GM12878 (cell line): ENCODE results near the gene GRIA4. TPM values are rescaled to one million over a fixed set of nuclear protein-coding genes. Genes with fewer than 3 reads are reported as not detected.

Experiments used
- ATAC-seq: fragments of 200-7000 bp; cut with Tn5 transposase; 3 replicates; pipeline ENCODE4 v1.9.1; 2020; ENCODE audit warnings: mild to moderate bottlenecking, moderate library complexity
- BruUV-seq: library from RNA; stranded (reverse); fragments of 400-500 nt; replicated peaks from 2 replicates; lab custom pipeline; 2021; lab: Mats Ljungman, UMichigan
- CTCF ChIA-PET: fragments of 300-600 bp; sonication (Branson Sonifier 250); formaldehyde crosslinking; extraction: SDS; loops from one replicate; lab custom pipeline; 2021; ENCODE audit warnings: inconsistent platforms; lab: Yijun Ruan, JAX
- POLR2A ChIA-PET: fragments of 350-600 bp; formaldehyde crosslinking; extraction: SDS; loops from one replicate; lab custom pipeline; 2021; ENCODE audit warnings: inconsistent platforms; lab: Charles Lee
- RAD21 ChIA-PET: fragments of 300-600 bp; sonication (Branson Sonifier 250); formaldehyde crosslinking; loops from one replicate; lab custom pipeline; 2023; ENCODE audit warnings: antibody characterized with exemption; ENCODE audit not compliant: unreplicated experiment; lab: Charles Lee
- SMC1A ChIA-PET: fragments of 300-600 bp; sonication (Branson Sonifier 250); formaldehyde crosslinking; loops from one replicate; lab custom pipeline; 2023; ENCODE audit not compliant: unreplicated experiment, uncharacterized antibody; lab: Charles Lee
- DNase-seq: peaks from one replicate; pipeline ENCODE4 v3.0.0-alpha.2; 2011; ENCODE audit warnings: low read depth, low spot score
- FAIRE-seq: peaks from 3 replicates; lab custom pipeline; 2011; peaks lifted over from hg19 to GRCh38; lab: Jason Lieb, UNC
- H2AFZ ChIP-seq: 2 replicates; pipeline ENCODE4 v1.6.0; 2011; ENCODE audit warnings: low read depth, low read length, control low read depth; ENCODE audit not compliant: control insufficient read depth
- H3K27ac ChIP-seq: 2 replicates; pipeline ENCODE4 v1.5.1; 2011; ENCODE audit warnings: control low read depth; ENCODE audit not compliant: control insufficient read depth, insufficient read depth
- H3K27me3 ChIP-seq, 2 experiments: replicated peaks in 1 of 2; 2 replicates each; pipeline versions ENCODE4 v1.6.0 to v1.6.1; 2011; ENCODE audit warnings: low read length in 1 of 2; ENCODE audit not compliant: control insufficient read depth in 2 of 2, insufficient read depth in 2 of 2
- H3K36me3 ChIP-seq, 2 experiments: 2 replicates each; pipeline ENCODE4 v1.5.1; 2011; ENCODE audit warnings: low read length in 1 of 2; ENCODE audit not compliant: control insufficient read depth in 2 of 2, insufficient read depth in 2 of 2
- H3K4me1 ChIP-seq: 2 replicates; pipeline ENCODE4 v1.6.1; 2011; ENCODE audit warnings: mild to moderate bottlenecking, low read length, moderate library complexity, mixed read lengths; ENCODE audit not compliant: control insufficient read depth, insufficient read depth
- H3K4me2 ChIP-seq: 2 replicates; pipeline ENCODE4 v1.6.0; 2011; ENCODE audit warnings: control low read depth; ENCODE audit not compliant: control insufficient read depth, insufficient read depth
- H3K4me3 ChIP-seq: fragments of 200-600 bp; sonication (generic); 2 replicates; pipeline ENCODE4 v1.5.1; 2016
- H3K79me2 ChIP-seq: 2 replicates; pipeline ENCODE4 v1.6.0; 2011; ENCODE audit warnings: low read length; ENCODE audit not compliant: control insufficient read depth, insufficient read depth
- H3K9ac ChIP-seq: 2 replicates; pipeline ENCODE4 v1.8.0; 2011; ENCODE audit warnings: low read length, control low read depth, mixed read lengths; ENCODE audit not compliant: control insufficient read depth, insufficient read depth
- H3K9me3 ChIP-seq: replicated peaks from 3 replicates; pipeline ENCODE4 v1.5.1; 2011; ENCODE audit warnings: mild to moderate bottlenecking, low read length; ENCODE audit not compliant: control insufficient read depth, insufficient read depth
- H4K20me1 ChIP-seq: 2 replicates; pipeline ENCODE4 v1.6.0; 2011; ENCODE audit not compliant: control insufficient read depth, insufficient read depth
- CBFB ChIP-seq: IDR thresholded peaks from 2 replicates; pipeline ENCODE4 v1.6.1; 2016; ENCODE audit warnings: antibody characterized with exemption, low read depth
- CTCF ChIP-seq, 3 experiments: IDR thresholded peaks in 2 of 3; conservative IDR thresholded peaks in 1 of 3; 2 replicates each; pipeline ENCODE4 v1.5.1; 2011; ENCODE audit warnings: low read depth in 3 of 3, low read length in 3 of 3, mild to moderate bottlenecking in 3 of 3, control low read depth in 2 of 3, moderate library complexity in 2 of 3, inconsistent platforms in 1 of 3, mixed read lengths in 1 of 3; ENCODE audit not compliant: control insufficient read depth in 2 of 3, insufficient read depth in 1 of 3; ENCODE audit errors: extremely low read depth in 1 of 3
- EP300 ChIP-seq, 2 experiments: fragments of 150-350 bp in 1 of 2; IDR thresholded peaks; 2 replicates each; pipeline ENCODE4 v1.6.1; 2011 to 2012; ENCODE audit warnings: low read depth in 2 of 2, low read length in 2 of 2, borderline replicate concordance in 1 of 2, improper control_type of control experiment in 1 of 2, inconsistent platforms in 1 of 2; ENCODE audit not compliant: control insufficient read depth in 1 of 2
- EZH2 ChIP-seq: IDR thresholded peaks from 2 replicates; pipeline ENCODE4 v1.6.1; 2012; ENCODE audit warnings: low read depth, mild to moderate bottlenecking, control low read depth, inconsistent platforms, low read length, borderline replicate concordance; ENCODE audit not compliant: control insufficient read depth
- IKZF2 ChIP-seq, 2 experiments: fragments of 450-650 bp; IDR thresholded peaks; 2 replicates each; pipeline ENCODE4 v1.6.1; 2017; ENCODE audit warnings: mild to moderate bottlenecking in 2 of 2, moderate library complexity in 2 of 2
- SUPT20H ChIP-seq: IDR thresholded peaks from 2 replicates; pipeline ENCODE4 v1.6.1; 2011; ENCODE audit warnings: low read depth, mild to moderate bottlenecking, low read length, moderate library complexity, borderline replicate concordance; ENCODE audit not compliant: control insufficient read depth
- ZNF274 ChIP-seq: IDR thresholded peaks from one replicate; pipeline ENCODE4 v1.8.0; 2011; ENCODE audit not compliant: insufficient read length, insufficient read depth
- ZNF384 ChIP-seq: IDR thresholded peaks from 2 replicates; pipeline ENCODE4 v1.6.1; 2012; ENCODE audit warnings: low read depth, mild to moderate bottlenecking, low read length, improper control_type of control experiment, borderline replicate concordance
- WGBS: methylation state at CpG from one replicate; pipeline ENCODE4 v1.1.6; 2016; ENCODE audit warnings: low lambda C conversion rate; ENCODE audit not compliant: insufficient replicate concordance, insufficient coverage; ENCODE audit errors: missing lambda C conversion rate; 5-methylcytosine and 5-hydroxymethylcytosine counted together
- in situ Hi-C: fragments of 300-500 bp; cut with MboI; formaldehyde crosslinking; loops from 9 replicates; pipeline ENCODE4 v1.14.3; 2018; ENCODE audit warnings: mixed read lengths
- intact Hi-C: fragments of 100-400 bp; cut with micrococcal nuclease; formaldehyde crosslinking; loops from one replicate; pipeline ENCODE4 v1.14.2; 2022; ENCODE audit not compliant: unreplicated experiment
- polyA plus RNA-seq, 11 experiments: library from polyadenylated mRNA; depleted of rRNA in 4 of 11; unstranded in 6 of 11; stranded (reverse) in 5 of 11; fragments of >200 nt; fragmentation: Nextera tagmentation in 4 of 11; fragmentation: Illumina TruSeq in 1 of 11; extraction: Ambion mirVana in 4 of 11; extraction: Trizol in 1 of 11; gene quantifications; 1 replicate in 1 of 11; 2 replicates in 10 of 11; pipeline versions ENCODE4 v1.2.1 to v1.2.3, GENCODE V29; 2011 to 2016; ENCODE audit warnings: inconsistent platforms in 2 of 11, missing spikeins in 2 of 11, low read depth in 1 of 11
- total RNA-seq, 4 experiments: library from RNA; depleted of rRNA in 3 of 4; stranded (reverse); fragments of >200 nt in 3 of 4; fragmentation: Illumina TruSeq in 1 of 4; extraction: Trizol in 1 of 4; gene quantifications; 2 replicates each; pipeline versions ENCODE4 v1.2.1 to v1.2.3, GENCODE V29; 2013 to 2021
- TF ChIP-seq, protein P1 (sequence below): fragments of 450-650 bp; IDR thresholded peaks from 2 replicates; pipeline ENCODE4 v1.6.1; 2017; ENCODE audit warnings: mild to moderate bottlenecking, low read depth, inconsistent platforms; ENCODE audit not compliant: poor library complexity, severe bottlenecking

GRIA4 gene
- total and polyA plus RNA-seq, 10 of the 15 experiments (the other 5 are each of a cell fraction or from before 2014, with no cell fraction given), result 0.04 TPM; not detected in 9

DNA sequence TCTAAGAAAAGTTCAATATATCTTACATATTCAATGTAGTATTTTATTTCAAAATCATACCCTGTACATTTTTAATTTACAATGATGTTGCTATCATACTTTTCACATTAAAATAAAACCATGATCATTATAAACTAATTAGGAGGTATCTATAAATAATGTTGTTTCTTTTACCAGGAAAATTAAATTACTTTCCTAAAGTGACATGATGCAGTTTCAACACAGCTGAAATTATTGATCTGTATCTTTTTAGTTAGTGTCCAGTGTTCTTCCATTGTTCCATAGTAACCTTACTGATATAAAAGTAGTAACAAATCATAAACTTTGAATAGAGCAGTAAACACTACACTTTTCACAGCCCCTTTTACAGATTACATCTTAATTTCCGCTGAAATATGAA is 29.7 kb downstream of the GRIA4 start:
- no peaks in the 10 kb centered on the region for H4K20me1 ChIP-seq
- no peak overlapping the region for H3K27ac ChIP-seq
- H3K36me3 ChIP-seq, result no peaks in the 10 kb centered on the region
- no peaks in the 10 kb centered on the region for H3K27me3 ChIP-seq
- SMC1A ChIA-PET, result no interaction called here
- H3K9me3 ChIP-seq, result no peaks in the 10 kb centered on the region
- intact Hi-C loops (no loop called here), in situ Hi-C loops (no loop called here)
- H3K79me2 ChIP-seq, result no peaks in the 10 kb centered on the region
- H3K4me3 ChIP-seq, result no peak overlapping the region
- H3K4me1 ChIP-seq, result no peaks in the 10 kb centered on the region
- 0% methylated on average over 1 of the region's 1 CpG for WGBS
- no peak overlapping the region for H3K9ac ChIP-seq
- DNase-seq, result no peak
- no peak overlapping the region for H2AFZ ChIP-seq
- no peak overlapping the region for H3K4me2 ChIP-seq
- POLR2A ChIA-PET, result no interaction called here
- BruUV-seq, result no TSS peak
- no peak for FAIRE-seq
- RAD21 ChIA-PET, result no interaction called here
- TF ChIP-seq CTCF (IDR thresholded peaks at IDR 0.05 in 2 of 3, conservative IDR thresholded peaks at IDR 0.05 in 1 of 3; ENCODE audit: control insufficient read depth in 2 of 3, extremely low read depth in 1 of 3, insufficient read depth in 1 of 3, low read depth in 3 of 3, low read length in 3 of 3) (no peak), SUPT20H (no peak), EZH2 (no peak), IKZF2 (IDR thresholded peaks at IDR 0.05) (no peak), CBFB (no peak), ZNF384 (no peak), EP300 (IDR thresholded peaks at IDR 0.05; ENCODE audit: borderline replicate concordance in 1 of 2, control insufficient read depth in 1 of 2, low read depth in 2 of 2, low read length in 2 of 2) (no peak), ZNF274 (no peak)
- TF ChIP-seq, protein P1, sequence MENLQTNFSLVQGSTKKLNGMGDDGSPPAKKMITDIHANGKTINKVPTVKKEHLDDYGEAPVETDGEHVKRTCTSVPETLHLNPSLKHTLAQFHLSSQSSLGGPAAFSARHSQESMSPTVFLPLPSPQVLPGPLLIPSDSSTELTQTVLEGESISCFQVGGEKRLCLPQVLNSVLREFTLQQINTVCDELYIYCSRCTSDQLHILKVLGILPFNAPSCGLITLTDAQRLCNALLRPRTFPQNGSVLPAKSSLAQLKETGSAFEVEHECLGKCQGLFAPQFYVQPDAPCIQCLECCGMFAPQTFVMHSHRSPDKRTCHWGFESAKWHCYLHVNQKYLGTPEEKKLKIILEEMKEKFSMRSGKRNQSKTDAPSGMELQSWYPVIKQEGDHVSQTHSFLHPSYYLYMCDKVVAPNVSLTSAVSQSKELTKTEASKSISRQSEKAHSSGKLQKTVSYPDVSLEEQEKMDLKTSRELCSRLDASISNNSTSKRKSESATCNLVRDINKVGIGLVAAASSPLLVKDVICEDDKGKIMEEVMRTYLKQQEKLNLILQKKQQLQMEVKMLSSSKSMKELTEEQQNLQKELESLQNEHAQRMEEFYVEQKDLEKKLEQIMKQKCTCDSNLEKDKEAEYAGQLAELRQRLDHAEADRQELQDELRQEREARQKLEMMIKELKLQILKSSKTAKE, result no peak
- CTCF ChIA-PET, result no interaction called here
- no peak for ATAC-seq
